Suprapubic skin (tissue), 3 donors: ENCODE results near the gene FRMD8.

ENCODE experiments used
- POLR2A ChIP-seq, 2 donors: fragments of 450-650 bp; IDR thresholded peaks; one replicate each; pipeline ENCODE4 v1.6.1; 2017; ENCODE audit warnings: antibody characterized with exemption in 2 of 2, mild to moderate bottlenecking in 2 of 2, moderate library complexity in 2 of 2
- TF ChIP-seq, protein P1 (sequence below), 2 donors: fragments of 200-600 bp in 1 of 2; fragments of 450-650 bp in 1 of 2; sonication (generic) in 1 of 2; IDR thresholded peaks; one replicate each; pipeline ENCODE4 v1.5.1; 2016 to 2019; ENCODE audit warnings: antibody characterized with exemption in 2 of 2, mild to moderate bottlenecking in 1 of 2, moderate library complexity in 1 of 2

DNA sequence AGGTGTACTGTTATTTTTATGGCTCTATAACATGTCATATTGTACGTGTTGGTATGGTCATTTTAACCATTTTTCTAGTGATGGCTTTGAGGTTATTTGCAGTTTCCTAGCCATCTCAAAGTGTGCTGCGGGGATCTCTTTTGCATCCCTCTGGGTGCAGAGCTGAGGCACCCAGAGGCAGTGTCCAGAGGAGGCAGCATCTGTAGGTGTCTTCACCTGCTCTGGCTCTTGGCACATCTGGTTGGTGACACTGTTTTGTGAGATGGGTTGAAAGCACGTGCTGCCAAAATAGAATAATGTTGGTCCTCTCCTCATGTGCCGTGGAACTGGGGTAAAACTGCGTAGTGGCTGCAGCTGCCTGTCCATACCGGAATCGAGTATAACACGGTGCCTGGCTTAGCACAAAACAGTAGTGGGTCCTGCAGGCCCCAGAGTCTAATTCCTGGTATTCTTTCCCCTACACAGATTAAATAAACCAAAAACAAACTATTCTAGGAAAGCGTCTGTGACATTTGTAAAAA lies 49.0 kb downstream of the FRMD8 start:
- TF ChIP-seq, protein P1, sequence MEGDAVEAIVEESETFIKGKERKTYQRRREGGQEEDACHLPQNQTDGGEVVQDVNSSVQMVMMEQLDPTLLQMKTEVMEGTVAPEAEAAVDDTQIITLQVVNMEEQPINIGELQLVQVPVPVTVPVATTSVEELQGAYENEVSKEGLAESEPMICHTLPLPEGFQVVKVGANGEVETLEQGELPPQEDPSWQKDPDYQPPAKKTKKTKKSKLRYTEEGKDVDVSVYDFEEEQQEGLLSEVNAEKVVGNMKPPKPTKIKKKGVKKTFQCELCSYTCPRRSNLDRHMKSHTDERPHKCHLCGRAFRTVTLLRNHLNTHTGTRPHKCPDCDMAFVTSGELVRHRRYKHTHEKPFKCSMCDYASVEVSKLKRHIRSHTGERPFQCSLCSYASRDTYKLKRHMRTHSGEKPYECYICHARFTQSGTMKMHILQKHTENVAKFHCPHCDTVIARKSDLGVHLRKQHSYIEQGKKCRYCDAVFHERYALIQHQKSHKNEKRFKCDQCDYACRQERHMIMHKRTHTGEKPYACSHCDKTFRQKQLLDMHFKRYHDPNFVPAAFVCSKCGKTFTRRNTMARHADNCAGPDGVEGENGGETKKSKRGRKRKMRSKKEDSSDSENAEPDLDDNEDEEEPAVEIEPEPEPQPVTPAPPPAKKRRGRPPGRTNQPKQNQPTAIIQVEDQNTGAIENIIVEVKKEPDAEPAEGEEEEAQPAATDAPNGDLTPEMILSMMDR (IDR thresholded peaks at IDR 0.05) = no peak
- TF ChIP-seq POLR2A (IDR thresholded peaks at IDR 0.05) = peak in 1 of 2 donors; percentile 3
